H1 (cell line): ENCODE measurements around the gene SKAP2. TPM values are rescaled to one million over a fixed set of nuclear protein-coding genes. Genes with fewer than 3 reads are reported as not detected.

Experiments used
- CTCF ChIA-PET: fragments of 300-600 bp; sonication (Branson Sonifier 250); formaldehyde crosslinking; loops from one replicate; lab custom pipeline; 2021; ENCODE audit not compliant: partially characterized antibody; lab: Charles Lee
- POLR2A ChIA-PET: fragments of 300-600 bp; sonication (Branson Sonifier 250); formaldehyde crosslinking; loops from one replicate; lab custom pipeline; 2021; ENCODE audit warnings: inconsistent platforms; ENCODE audit not compliant: partially characterized antibody; lab: Charles Lee
- DNase-seq, 2 experiments: peaks; one replicate each; pipeline versions ENCODE4 v3.0.0 to v3.0.0-alpha.2; 2010 to 2022; ENCODE audit warnings: low spot score in 2 of 2, low read depth in 1 of 2, mixed read lengths in 1 of 2
- FAIRE-seq: peaks from 2 replicates; lab custom pipeline; 2011; peaks lifted over from hg19 to GRCh38; lab: Jason Lieb, UNC
- H2AFZ ChIP-seq: 2 replicates; pipeline ENCODE4 v1.8.1; 2012; ENCODE audit warnings: low read length, inconsistent platforms
- H2AK5ac ChIP-seq: 2 replicates; pipeline ENCODE4 v1.6.1; 2013; ENCODE audit warnings: low read depth, low read length
- H2BK120ac ChIP-seq: replicated peaks from 2 replicates; pipeline ENCODE3; 2013; ENCODE audit warnings: low read depth, low read length, inconsistent platforms
- H2BK12ac ChIP-seq: 2 replicates; pipeline ENCODE4 v1.6.1; 2013; ENCODE audit warnings: low read depth, low read length
- H2BK15ac ChIP-seq: 2 replicates; pipeline ENCODE4 v1.6.1; 2013; ENCODE audit warnings: low read length
- H2BK20ac ChIP-seq: 2 replicates; pipeline ENCODE4 v1.6.1; 2013; ENCODE audit warnings: low read length
- H2BK5ac ChIP-seq: 2 replicates; pipeline ENCODE4 v1.6.1; 2013; ENCODE audit warnings: low read depth, low read length
- H3K14ac ChIP-seq: 2 replicates; pipeline ENCODE4 v1.6.1; 2013; ENCODE audit warnings: inconsistent platforms; ENCODE audit not compliant: insufficient read length
- H3K18ac ChIP-seq: 2 replicates; pipeline ENCODE4 v1.6.1; 2013; ENCODE audit warnings: low read length; ENCODE audit errors: extremely low read depth
- H3K23ac ChIP-seq: 2 replicates; pipeline ENCODE4 v1.6.1; 2013; ENCODE audit warnings: inconsistent platforms; ENCODE audit not compliant: insufficient read length
- H3K23me2 ChIP-seq: 2 replicates; pipeline ENCODE4 v1.6.1; 2013; ENCODE audit warnings: low read depth, low read length
- H3K27ac ChIP-seq: 2 replicates; pipeline ENCODE4 v1.6.1; 2011; ENCODE audit warnings: low read depth, low read length, inconsistent platforms
- H3K27me3 ChIP-seq, 4 experiments: replicated peaks in 1 of 4; 1 replicate in 1 of 4; 2 replicates in 3 of 4; pipeline versions ENCODE4 v1.6.1 to v1.8.1; 2011 to 2013; ENCODE audit warnings: low read length in 3 of 4, mild to moderate bottlenecking in 3 of 4, inconsistent platforms in 2 of 4, mixed read lengths in 2 of 4, moderate library complexity in 1 of 4; ENCODE audit not compliant: control insufficient read depth in 3 of 4, insufficient read depth in 3 of 4; ENCODE audit errors: extremely low read depth in 1 of 4
- H3K36me3 ChIP-seq, 4 experiments: 2 replicates each; pipeline versions ENCODE4 v1.6.1 to v1.8.1; 2011 to 2013; ENCODE audit warnings: mild to moderate bottlenecking in 4 of 4, low read length in 3 of 4, moderate library complexity in 2 of 4, control low read depth in 1 of 4, inconsistent platforms in 1 of 4; ENCODE audit not compliant: insufficient read depth in 4 of 4, control insufficient read depth in 2 of 4
- H3K4ac ChIP-seq: replicated peaks from 2 replicates; pipeline ENCODE3; 2013; ENCODE audit warnings: low read length, low read depth, mixed read lengths, inconsistent platforms; ENCODE audit not compliant: insufficient read length
- H3K4me1 ChIP-seq, 4 experiments: replicated peaks in 1 of 4; 1 replicate in 1 of 4; 2 replicates in 3 of 4; pipeline versions ENCODE4 v1.6.1 to v1.8.1; 2011 to 2013; ENCODE audit warnings: low read length in 3 of 4, inconsistent platforms in 2 of 4, mixed read lengths in 1 of 4; ENCODE audit not compliant: insufficient read depth in 4 of 4, control insufficient read depth in 3 of 4
- H3K4me2 ChIP-seq, 2 experiments: 2 replicates each; pipeline versions ENCODE4 v1.6.1 to v1.8.1; 2011 to 2013; ENCODE audit warnings: low read depth in 2 of 2, low read length in 2 of 2, control low read depth in 1 of 2, inconsistent platforms in 1 of 2, mild to moderate bottlenecking in 1 of 2; ENCODE audit not compliant: insufficient read depth in 1 of 2
- H3K4me3 ChIP-seq, 4 experiments: fragments of 200-600, 300-600 bp in 1 of 4; sonication (generic), shearing (Covaris generic), sonication (Bioruptor Twin) in 1 of 4; 2 replicates each; pipeline versions ENCODE4 v1.5.1 to v1.8.1; 2011 to 2016; ENCODE audit warnings: low read length in 4 of 4, low read depth in 3 of 4, control low read depth in 2 of 4, inconsistent platforms in 2 of 4, mild to moderate bottlenecking in 2 of 4, mixed read lengths in 1 of 4, moderate library complexity in 1 of 4; ENCODE audit not compliant: insufficient read depth in 2 of 4; ENCODE audit errors: extremely low read depth in 1 of 4
- H3K56ac ChIP-seq: replicated peaks from 2 replicates; pipeline ENCODE3; 2013; ENCODE audit warnings: low read depth, mild to moderate bottlenecking, mixed read lengths, low read length, inconsistent platforms; ENCODE audit not compliant: insufficient read length
- H3K79me1 ChIP-seq: 2 replicates; pipeline ENCODE4 v1.6.1; 2013; ENCODE audit warnings: low read depth, low read length, control low read depth
- H3K79me2 ChIP-seq, 2 experiments: 2 replicates each; pipeline versions ENCODE4 v1.6.1 to v1.8.1; 2012 to 2013; ENCODE audit warnings: low read length in 2 of 2, mild to moderate bottlenecking in 2 of 2, inconsistent platforms in 1 of 2; ENCODE audit not compliant: insufficient read depth in 2 of 2, control insufficient read depth in 1 of 2
- H3K9ac ChIP-seq, 4 experiments: replicated peaks in 1 of 4; 1 replicate in 1 of 4; 2 replicates in 3 of 4; pipeline versions ENCODE4 v1.6.1 to v1.8.1; 2011 to 2013; ENCODE audit warnings: low read depth in 3 of 4, low read length in 3 of 4, control low read depth in 2 of 4, mild to moderate bottlenecking in 2 of 4, moderate library complexity in 2 of 4, inconsistent platforms in 1 of 4; ENCODE audit errors: extremely low read depth in 1 of 4
- H3K9me3 ChIP-seq, 2 experiments: 2 replicates each; pipeline versions ENCODE4 v1.6.1 to v1.8.1; 2012 to 2013; ENCODE audit warnings: mild to moderate bottlenecking in 2 of 2, moderate library complexity in 2 of 2, control low read depth in 1 of 2, inconsistent platforms in 1 of 2, low read depth in 1 of 2, low read length in 1 of 2, mixed read lengths in 1 of 2; ENCODE audit not compliant: insufficient read depth in 2 of 2
- H4K20me1 ChIP-seq, 2 experiments: replicated peaks in 1 of 2; 2 replicates each; pipeline versions ENCODE3 to v1.8.1; 2011 to 2013; ENCODE audit warnings: inconsistent platforms in 2 of 2, low read length in 2 of 2, mild to moderate bottlenecking in 1 of 2; ENCODE audit not compliant: insufficient read depth in 2 of 2, control insufficient read depth in 1 of 2
- H4K5ac ChIP-seq: 2 replicates; pipeline ENCODE4 v1.6.1; 2013; ENCODE audit warnings: low read length, low read depth, mixed read lengths, inconsistent platforms; ENCODE audit not compliant: insufficient read length
- H4K8ac ChIP-seq: 2 replicates; pipeline ENCODE4 v1.8.0; 2013; ENCODE audit warnings: mild to moderate bottlenecking, moderate library complexity, low read length, inconsistent platforms; ENCODE audit not compliant: insufficient read depth; ENCODE audit errors: extremely low read depth
- H4K91ac ChIP-seq: replicated peaks from 2 replicates; pipeline ENCODE3; 2013; ENCODE audit warnings: low read length, mixed read lengths, inconsistent platforms; ENCODE audit not compliant: insufficient read length
- CHD1 ChIP-seq: IDR thresholded peaks from 2 replicates; pipeline ENCODE4 v1.6.1; 2012; ENCODE audit warnings: low read depth, low read length, improper control_type of control experiment
- CHD2 ChIP-seq: IDR thresholded peaks from 2 replicates; pipeline ENCODE4 v1.6.1; 2012; ENCODE audit warnings: low read length, improper control_type of control experiment
- CTBP2 ChIP-seq: IDR thresholded peaks from 2 replicates; pipeline ENCODE4 v1.7.0; 2011; ENCODE audit warnings: borderline replicate concordance, mild to moderate bottlenecking, moderate library complexity, mixed read lengths, low read length; ENCODE audit not compliant: insufficient read depth, insufficient read length
- EZH2 ChIP-seq: fragments of 200-600 bp; sonication (generic); IDR thresholded peaks from 2 replicates; pipeline ENCODE4 v1.7.1; 2012; ENCODE audit warnings: low read depth, mild to moderate bottlenecking, moderate library complexity, low read length, inconsistent platforms; ENCODE audit not compliant: severe bottlenecking
- GTF2F1 ChIP-seq: IDR thresholded peaks from 2 replicates; pipeline ENCODE4 v1.6.1; 2012; ENCODE audit warnings: low read depth, low read length, improper control_type of control experiment, borderline replicate concordance
- SIN3A ChIP-seq, 2 experiments: IDR thresholded peaks in 1 of 2; conservative IDR thresholded peaks in 1 of 2; 2 replicates each; pipeline ENCODE4 v1.6.1; 2011 to 2012; ENCODE audit warnings: low read length in 2 of 2, improper control_type of control experiment in 1 of 2, low read depth in 1 of 2, mild to moderate bottlenecking in 1 of 2
- TAF1 ChIP-seq: IDR thresholded peaks from 2 replicates; pipeline ENCODE4 v1.6.1; 2011; ENCODE audit warnings: mild to moderate bottlenecking, low read depth, low read length
- WGBS, 2 experiments: shearing (Covaris generic) in 1 of 2; methylation state at CpG; one replicate each; pipeline versions ENCODE4 v1.1.6 to v1.1.7; 2013 to 2015; ENCODE audit warnings: low lambda C conversion rate in 2 of 2, mixed read lengths in 2 of 2, inconsistent platforms in 1 of 2, low coverage in 1 of 2, missing lambda C conversion rate in 1 of 2; ENCODE audit not compliant: insufficient replicate concordance in 2 of 2, insufficient coverage in 1 of 2, insufficient read length in 1 of 2; ENCODE audit errors: extremely low coverage in 1 of 2, missing lambda C conversion rate in 1 of 2; 5-methylcytosine and 5-hydroxymethylcytosine counted together
- polyA plus RNA-seq, 7 experiments: library from polyadenylated mRNA; depleted of rRNA in 3 of 7; stranded (reverse) in 5 of 7; unstranded in 2 of 7; fragments of >200 nt in 5 of 7; fragments of 200-250 nt in 2 of 7; gene quantifications; 1 replicate in 5 of 7; 2 replicates in 1 of 7; 4 replicates in 1 of 7; pipeline versions ENCODE4 v1.2.1 to v1.2.3, GENCODE V29; 2011 to 2013; ENCODE audit warnings: missing spikeins in 2 of 7, mixed read lengths in 2 of 7
- total RNA-seq: library from RNA; stranded (reverse); fragmentation: NEBNext Ultra II Directional; extraction: Animal tissue kit (Norgen Biotek cat#: 25700); gene quantifications from 2 replicates; pipeline ENCODE4 v1.2.1, GENCODE V29; 2021

Gene SKAP2
- total and polyA plus RNA-seq, 2 of the 8 experiments (the other 6 are each of a cell fraction or from before 2014, with no cell fraction given), result 0.53 to 5.1 TPM

DNA sequence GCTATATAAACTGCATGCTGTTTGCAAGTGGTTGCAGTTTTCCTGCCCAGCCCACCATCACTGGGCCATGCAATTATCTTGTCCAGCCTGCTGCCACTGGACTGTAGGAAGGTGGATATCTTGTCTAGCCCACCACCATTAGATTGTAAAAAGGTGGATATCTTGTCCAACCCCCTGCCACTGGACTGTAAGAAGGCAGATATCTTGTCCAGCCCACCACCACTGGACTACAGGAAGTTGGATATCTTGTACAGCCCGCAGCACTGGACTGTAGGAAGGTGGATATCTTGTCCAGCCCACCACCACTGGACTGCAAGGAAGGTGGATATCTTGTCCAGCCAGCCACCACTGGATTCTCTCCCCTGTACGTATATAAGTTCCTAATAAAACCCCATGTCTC lies 69.8 kb downstream of the SKAP2 start:
- H2BK120ac ChIP-seq, result no peak overlapping the region
- FAIRE-seq, result no peak
- no peaks in the 10 kb centered on the region for H3K27me3 ChIP-seq
- no peaks in the 10 kb centered on the region for H4K20me1 ChIP-seq
- no peak overlapping the region for H2BK20ac ChIP-seq
- no peak overlapping the region for H3K4ac ChIP-seq
- H3K36me3 ChIP-seq, result no peaks in the 10 kb centered on the region
- H3K79me1 ChIP-seq, result no peaks in the 10 kb centered on the region; the same call in 1 of the 2 replicates
- H3K9ac ChIP-seq, result no peak overlapping the region
- no peaks in the 10 kb centered on the region for H3K79me2 ChIP-seq
- H3K4me3 ChIP-seq, result no peak overlapping the region
- no peak overlapping the region for H2AFZ ChIP-seq
- DNase-seq, result no peak
- no peaks in the 10 kb centered on the region for H3K4me1 ChIP-seq
- H3K9me3 ChIP-seq, result no peaks in the 10 kb centered on the region
- no peaks in the 10 kb centered on the region for H3K23me2 ChIP-seq
- no peak overlapping the region for H3K18ac ChIP-seq
- WGBS, 2 experiments, result 86% methylated on average over 2 of the region's 2 CpGs; no CpG with 5 or more reads in 1 of the 2 experiments
- no peak overlapping the region for H3K23ac ChIP-seq
- no peak overlapping the region for H3K27ac ChIP-seq
- H2BK15ac ChIP-seq, result no peak overlapping the region
- no peak overlapping the region for H3K56ac ChIP-seq
- H3K14ac ChIP-seq, result no peak overlapping the region
- no peak overlapping the region for H2AK5ac ChIP-seq
- ChIA-PET CTCF (no interaction called here), POLR2A (no interaction called here)
- no peak overlapping the region for H4K91ac ChIP-seq
- H4K5ac ChIP-seq, result no peak overlapping the region
- no peak overlapping the region for H2BK12ac ChIP-seq
- H3K4me2 ChIP-seq, result no peak overlapping the region
- no peak overlapping the region for H4K8ac ChIP-seq
- no peak overlapping the region for H2BK5ac ChIP-seq
- TF ChIP-seq CHD1 (no peak), GTF2F1 (no peak), CTBP2 (no peak), CHD2 (no peak), TAF1 (no peak), SIN3A (conservative IDR thresholded peaks at IDR 0.05 in 1 of 2, IDR thresholded peaks at IDR 0.05 in 1 of 2; ENCODE audit: low read depth in 1 of 2, low read length in 2 of 2) (no peak), EZH2 (no peak)
